H1 (cell line): ENCODE results near the gene CEP152. TPM values are rescaled to one million over a fixed set of nuclear protein-coding genes. Genes with fewer than 3 reads are reported as not detected.

Experiments used
- CTCF ChIA-PET: fragments of 300-600 bp; sonication (Branson Sonifier 250); formaldehyde crosslinking; loops from one replicate; lab custom pipeline; 2021; ENCODE audit not compliant: partially characterized antibody; lab: Charles Lee
- POLR2A ChIA-PET: fragments of 300-600 bp; sonication (Branson Sonifier 250); formaldehyde crosslinking; loops from one replicate; lab custom pipeline; 2021; ENCODE audit warnings: inconsistent platforms; ENCODE audit not compliant: partially characterized antibody; lab: Charles Lee
- DNase-seq, 2 experiments: peaks; one replicate each; pipeline versions ENCODE4 v3.0.0 to v3.0.0-alpha.2; 2010 to 2022; ENCODE audit warnings: low spot score in 2 of 2, low read depth in 1 of 2, mixed read lengths in 1 of 2
- FAIRE-seq: peaks from 2 replicates; lab custom pipeline; 2011; peaks lifted over from hg19 to GRCh38; lab: Jason Lieb, UNC
- H2AFZ ChIP-seq: 2 replicates; pipeline ENCODE4 v1.8.1; 2012; ENCODE audit warnings: low read length, inconsistent platforms
- H2AK5ac ChIP-seq: 2 replicates; pipeline ENCODE4 v1.6.1; 2013; ENCODE audit warnings: low read depth, low read length
- H2BK120ac ChIP-seq: replicated peaks from 2 replicates; pipeline ENCODE3; 2013; ENCODE audit warnings: low read depth, low read length, inconsistent platforms
- H2BK12ac ChIP-seq: 2 replicates; pipeline ENCODE4 v1.6.1; 2013; ENCODE audit warnings: low read depth, low read length
- H2BK15ac ChIP-seq: 2 replicates; pipeline ENCODE4 v1.6.1; 2013; ENCODE audit warnings: low read length
- H2BK20ac ChIP-seq: 2 replicates; pipeline ENCODE4 v1.6.1; 2013; ENCODE audit warnings: low read length
- H2BK5ac ChIP-seq: 2 replicates; pipeline ENCODE4 v1.6.1; 2013; ENCODE audit warnings: low read depth, low read length
- H3K14ac ChIP-seq: 2 replicates; pipeline ENCODE4 v1.6.1; 2013; ENCODE audit warnings: inconsistent platforms; ENCODE audit not compliant: insufficient read length
- H3K18ac ChIP-seq: 2 replicates; pipeline ENCODE4 v1.6.1; 2013; ENCODE audit warnings: low read length; ENCODE audit errors: extremely low read depth
- H3K23ac ChIP-seq: 2 replicates; pipeline ENCODE4 v1.6.1; 2013; ENCODE audit warnings: inconsistent platforms; ENCODE audit not compliant: insufficient read length
- H3K23me2 ChIP-seq: 2 replicates; pipeline ENCODE4 v1.6.1; 2013; ENCODE audit warnings: low read depth, low read length
- H3K27ac ChIP-seq: 2 replicates; pipeline ENCODE4 v1.6.1; 2011; ENCODE audit warnings: low read depth, low read length, inconsistent platforms
- H3K27me3 ChIP-seq, 4 experiments: replicated peaks in 1 of 4; 1 replicate in 1 of 4; 2 replicates in 3 of 4; pipeline versions ENCODE4 v1.6.1 to v1.8.1; 2011 to 2013; ENCODE audit warnings: low read length in 3 of 4, mild to moderate bottlenecking in 3 of 4, inconsistent platforms in 2 of 4, mixed read lengths in 2 of 4, moderate library complexity in 1 of 4; ENCODE audit not compliant: control insufficient read depth in 3 of 4, insufficient read depth in 3 of 4; ENCODE audit errors: extremely low read depth in 1 of 4
- H3K36me3 ChIP-seq, 4 experiments: 2 replicates each; pipeline versions ENCODE4 v1.6.1 to v1.8.1; 2011 to 2013; ENCODE audit warnings: mild to moderate bottlenecking in 4 of 4, low read length in 3 of 4, moderate library complexity in 2 of 4, control low read depth in 1 of 4, inconsistent platforms in 1 of 4; ENCODE audit not compliant: insufficient read depth in 4 of 4, control insufficient read depth in 2 of 4
- H3K4ac ChIP-seq: replicated peaks from 2 replicates; pipeline ENCODE3; 2013; ENCODE audit warnings: low read length, low read depth, mixed read lengths, inconsistent platforms; ENCODE audit not compliant: insufficient read length
- H3K4me1 ChIP-seq, 4 experiments: replicated peaks in 1 of 4; 1 replicate in 1 of 4; 2 replicates in 3 of 4; pipeline versions ENCODE4 v1.6.1 to v1.8.1; 2011 to 2013; ENCODE audit warnings: low read length in 3 of 4, inconsistent platforms in 2 of 4, mixed read lengths in 1 of 4; ENCODE audit not compliant: insufficient read depth in 4 of 4, control insufficient read depth in 3 of 4
- H3K4me2 ChIP-seq, 2 experiments: 2 replicates each; pipeline versions ENCODE4 v1.6.1 to v1.8.1; 2011 to 2013; ENCODE audit warnings: low read depth in 2 of 2, low read length in 2 of 2, control low read depth in 1 of 2, inconsistent platforms in 1 of 2, mild to moderate bottlenecking in 1 of 2; ENCODE audit not compliant: insufficient read depth in 1 of 2
- H3K4me3 ChIP-seq, 4 experiments: fragments of 200-600, 300-600 bp in 1 of 4; sonication (generic), shearing (Covaris generic), sonication (Bioruptor Twin) in 1 of 4; 2 replicates each; pipeline versions ENCODE4 v1.5.1 to v1.8.1; 2011 to 2016; ENCODE audit warnings: low read length in 4 of 4, low read depth in 3 of 4, control low read depth in 2 of 4, inconsistent platforms in 2 of 4, mild to moderate bottlenecking in 2 of 4, mixed read lengths in 1 of 4, moderate library complexity in 1 of 4; ENCODE audit not compliant: insufficient read depth in 2 of 4; ENCODE audit errors: extremely low read depth in 1 of 4
- H3K56ac ChIP-seq: replicated peaks from 2 replicates; pipeline ENCODE3; 2013; ENCODE audit warnings: low read depth, mild to moderate bottlenecking, mixed read lengths, low read length, inconsistent platforms; ENCODE audit not compliant: insufficient read length
- H3K79me1 ChIP-seq: 2 replicates; pipeline ENCODE4 v1.6.1; 2013; ENCODE audit warnings: low read depth, low read length, control low read depth
- H3K79me2 ChIP-seq, 2 experiments: 2 replicates each; pipeline versions ENCODE4 v1.6.1 to v1.8.1; 2012 to 2013; ENCODE audit warnings: low read length in 2 of 2, mild to moderate bottlenecking in 2 of 2, inconsistent platforms in 1 of 2; ENCODE audit not compliant: insufficient read depth in 2 of 2, control insufficient read depth in 1 of 2
- H3K9ac ChIP-seq, 4 experiments: replicated peaks in 1 of 4; 1 replicate in 1 of 4; 2 replicates in 3 of 4; pipeline versions ENCODE4 v1.6.1 to v1.8.1; 2011 to 2013; ENCODE audit warnings: low read depth in 3 of 4, low read length in 3 of 4, control low read depth in 2 of 4, mild to moderate bottlenecking in 2 of 4, moderate library complexity in 2 of 4, inconsistent platforms in 1 of 4; ENCODE audit errors: extremely low read depth in 1 of 4
- H3K9me3 ChIP-seq, 2 experiments: 2 replicates each; pipeline versions ENCODE4 v1.6.1 to v1.8.1; 2012 to 2013; ENCODE audit warnings: mild to moderate bottlenecking in 2 of 2, moderate library complexity in 2 of 2, control low read depth in 1 of 2, inconsistent platforms in 1 of 2, low read depth in 1 of 2, low read length in 1 of 2, mixed read lengths in 1 of 2; ENCODE audit not compliant: insufficient read depth in 2 of 2
- H4K20me1 ChIP-seq, 2 experiments: replicated peaks in 1 of 2; 2 replicates each; pipeline versions ENCODE3 to v1.8.1; 2011 to 2013; ENCODE audit warnings: inconsistent platforms in 2 of 2, low read length in 2 of 2, mild to moderate bottlenecking in 1 of 2; ENCODE audit not compliant: insufficient read depth in 2 of 2, control insufficient read depth in 1 of 2
- H4K5ac ChIP-seq: 2 replicates; pipeline ENCODE4 v1.6.1; 2013; ENCODE audit warnings: low read length, low read depth, mixed read lengths, inconsistent platforms; ENCODE audit not compliant: insufficient read length
- H4K8ac ChIP-seq: 2 replicates; pipeline ENCODE4 v1.8.0; 2013; ENCODE audit warnings: mild to moderate bottlenecking, moderate library complexity, low read length, inconsistent platforms; ENCODE audit not compliant: insufficient read depth; ENCODE audit errors: extremely low read depth
- H4K91ac ChIP-seq: replicated peaks from 2 replicates; pipeline ENCODE3; 2013; ENCODE audit warnings: low read length, mixed read lengths, inconsistent platforms; ENCODE audit not compliant: insufficient read length
- ATF2 ChIP-seq: IDR thresholded peaks from 2 replicates; pipeline ENCODE4 v1.6.1; 2012; ENCODE audit warnings: low read length, inconsistent platforms
- ATF3 ChIP-seq: IDR thresholded peaks from 2 replicates; pipeline ENCODE4 v1.6.1; 2011; ENCODE audit warnings: low read depth, mild to moderate bottlenecking, low read length; ENCODE audit not compliant: insufficient read depth
- CTCF ChIP-seq, 3 experiments: IDR thresholded peaks; 1 replicate in 2 of 3; 2 replicates in 1 of 3; pipeline versions ENCODE4 v1.5.1 to v1.6.1; 2011; ENCODE audit warnings: low read length in 3 of 3, mild to moderate bottlenecking in 3 of 3, inconsistent platforms in 2 of 3, low read depth in 1 of 3, moderate library complexity in 1 of 3; ENCODE audit not compliant: insufficient read depth in 1 of 3; ENCODE audit errors: control extremely low read depth in 1 of 3
- EZH2 ChIP-seq: fragments of 200-600 bp; sonication (generic); IDR thresholded peaks from 2 replicates; pipeline ENCODE4 v1.7.1; 2012; ENCODE audit warnings: low read depth, mild to moderate bottlenecking, moderate library complexity, low read length, inconsistent platforms; ENCODE audit not compliant: severe bottlenecking
- HDAC2 ChIP-seq, 2 experiments: fragments of 300-600 bp in 1 of 2; sonication (generic) in 1 of 2; IDR thresholded peaks; 2 replicates each; pipeline ENCODE4 v1.6.1; 2011 to 2012; ENCODE audit warnings: low read depth in 2 of 2, low read length in 2 of 2, mild to moderate bottlenecking in 2 of 2, moderate library complexity in 2 of 2, borderline replicate concordance in 1 of 2, inconsistent platforms in 1 of 2
- TAF7 ChIP-seq: optimal IDR thresholded peaks from 2 replicates; pipeline ENCODE3; 2011; ENCODE audit warnings: low read depth, mild to moderate bottlenecking, inconsistent platforms, low read length, moderate library complexity, borderline replicate concordance
- TBP ChIP-seq: IDR thresholded peaks from 2 replicates; pipeline ENCODE4 v1.6.1; 2011; ENCODE audit warnings: low read depth, low read length, improper control_type of control experiment
- TEAD4 ChIP-seq: IDR thresholded peaks from 2 replicates; pipeline ENCODE4 v1.6.1; 2012; ENCODE audit warnings: low read depth, low read length, inconsistent platforms, mixed read lengths
- WGBS, 2 experiments: shearing (Covaris generic) in 1 of 2; methylation state at CpG; one replicate each; pipeline versions ENCODE4 v1.1.6 to v1.1.7; 2013 to 2015; ENCODE audit warnings: low lambda C conversion rate in 2 of 2, mixed read lengths in 2 of 2, inconsistent platforms in 1 of 2, low coverage in 1 of 2, missing lambda C conversion rate in 1 of 2; ENCODE audit not compliant: insufficient replicate concordance in 2 of 2, insufficient coverage in 1 of 2, insufficient read length in 1 of 2; ENCODE audit errors: extremely low coverage in 1 of 2, missing lambda C conversion rate in 1 of 2; 5-methylcytosine and 5-hydroxymethylcytosine counted together
- polyA plus RNA-seq, 7 experiments: library from polyadenylated mRNA; depleted of rRNA in 3 of 7; stranded (reverse) in 5 of 7; unstranded in 2 of 7; fragments of >200 nt in 5 of 7; fragments of 200-250 nt in 2 of 7; gene quantifications; 1 replicate in 5 of 7; 2 replicates in 1 of 7; 4 replicates in 1 of 7; pipeline versions ENCODE4 v1.2.1 to v1.2.3, GENCODE V29; 2011 to 2013; ENCODE audit warnings: missing spikeins in 2 of 7, mixed read lengths in 2 of 7
- total RNA-seq: library from RNA; stranded (reverse); fragmentation: NEBNext Ultra II Directional; extraction: Animal tissue kit (Norgen Biotek cat#: 25700); gene quantifications from 2 replicates; pipeline ENCODE4 v1.2.1, GENCODE V29; 2021

CEP152 gene
- total and polyA plus RNA-seq, 2 of the 8 experiments (the other 6 are each of a cell fraction or from before 2014, with no cell fraction given): 1.4 to 16.2 TPM

- Histone ChIP-seq H3K27me3 (no peaks in the 10 kb centered on the region), H3K14ac (no peak overlapping the region), H3K27ac (no peak overlapping the region; the same call in 1 of the 2 replicates), H2BK20ac (no peak overlapping the region), H3K4ac (no peak overlapping the region), H3K36me3 (peaks cover 0 to 42% (median 8%) of the 10 kb centered on the region in 4 experiments; a peak in 5 of 8 replicates), H3K9ac (no peak overlapping the region), H3K56ac (no peak overlapping the region), H3K23ac (no peak overlapping the region), H4K5ac (no peak overlapping the region), H3K9me3 (no peaks in the 10 kb centered on the region), H3K4me1 (peaks cover 0 to 3% (median 1%) of the 10 kb centered on the region in 4 experiments; a peak in 3 of 7 replicates), H3K4me3 (no peak overlapping the region), H2AK5ac (no peak overlapping the region), H2BK120ac (no peak overlapping the region), H3K79me1 (no peaks in the 10 kb centered on the region), H4K91ac (no peak overlapping the region), H4K20me1 (peaks cover 2% of the 10 kb centered on the region in 2 experiments), H3K23me2 (no peaks in the 10 kb centered on the region), H3K18ac (no peak overlapping the region), H2BK5ac (no peak overlapping the region), H2AFZ (no peak overlapping the region), H4K8ac (no peak overlapping the region), H3K4me2 (no peak overlapping the region), H3K79me2 (peaks cover 0 to 11% of the 10 kb centered on the region in 2 experiments; a peak in 2 of 4 replicates), H2BK12ac (no peak overlapping the region), H2BK15ac (no peak overlapping the region)
- ChIA-PET CTCF (no interaction called here), POLR2A (no interaction called here)
- DNase-seq: no peak
- no peak for FAIRE-seq
- 94% methylated on average over 2 of the region's 2 CpGs; no CpG with 5 or more reads in 1 of the 2 experiments for WGBS, 2 experiments
- no peak for TF ChIP-seq ATF2
- no peak for TF ChIP-seq CTCF (IDR thresholded peaks at IDR 0.05; ENCODE audit: control extremely low read depth in 1 of 3, insufficient read depth in 1 of 3, low read depth in 1 of 3, low read length in 3 of 3)
- no peak for TF ChIP-seq TBP
- TF ChIP-seq TEAD4: no peak
- TF ChIP-seq HDAC2 (IDR thresholded peaks at IDR 0.05; ENCODE audit: borderline replicate concordance in 1 of 2, low read depth in 2 of 2, low read length in 2 of 2): no peak
- no peak for TF ChIP-seq EZH2
- no peak for TF ChIP-seq ATF3
- TF ChIP-seq TAF7: no peak
Observed at GRCh38 chr15:48794697-48795134, 16.2 kb downstream of the CEP152 start.
